Measurements from ENCODE around the gene ARPC5. TPM values are rescaled to one million over a fixed set of nuclear protein-coding genes. Genes with fewer than 3 reads are reported as not detected.
A peak's percentile ranks its signal among the peaks of the same experiment; 100 is the strongest.
"Not testable (repeated sequence)": the region's sequence is repeated elsewhere in the genome, so short reads cannot be mapped to it uniquely, and the experiment has no call there.

Gene ARPC5
- total RNA-seq = 181 TPM
- long read RNA-seq, full-length matches to known transcripts = 310 of 364 reads
- long read RNA-seq, partial matches to known transcripts = 45 of 364 reads
- long read RNA-seq, other reads (novel, unspliced or antisense) = 9 of 364 reads

DNA sequence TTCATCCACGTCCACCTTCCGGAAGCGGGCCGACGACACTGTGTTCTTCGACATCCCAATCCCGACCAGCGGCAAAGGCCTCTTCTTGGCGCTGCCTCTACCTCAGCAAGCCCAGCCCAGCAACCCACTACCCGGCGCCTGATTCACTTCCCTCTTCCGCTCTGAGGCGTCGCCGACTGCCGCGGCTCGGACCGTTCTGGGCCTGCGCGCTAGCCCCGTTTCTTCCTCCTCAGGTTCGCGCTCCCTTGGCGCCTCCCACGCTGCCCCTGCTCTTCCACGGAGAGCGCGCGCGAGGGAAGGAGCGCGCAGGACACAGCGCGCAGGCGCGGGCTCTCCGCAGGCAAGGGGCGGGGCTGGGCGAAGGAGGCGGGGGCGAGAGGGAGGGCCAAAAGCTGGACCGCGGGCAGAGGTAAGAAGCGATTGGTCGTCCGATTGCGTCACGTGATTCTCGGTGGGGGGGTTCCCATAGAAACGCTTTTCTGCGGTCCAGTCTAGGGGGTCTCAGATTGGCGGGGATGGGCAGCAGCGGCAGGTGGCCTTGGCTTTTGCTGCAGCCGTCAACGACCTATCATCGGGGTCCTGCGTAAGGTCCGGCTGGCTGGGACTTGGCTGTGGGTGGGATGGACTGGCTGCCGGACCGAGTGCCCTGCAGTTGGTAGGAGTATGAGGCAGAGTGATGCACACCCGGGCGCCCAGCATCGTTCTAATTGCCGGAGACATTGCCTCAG is at the start of gene ARPC5:
ARPC5 (minus strand) TSS at position 178 of the 728 bp plus-strand sequence; CDS start at position 54, 124 bp downstream.
- intact Hi-C loops (cut with DNase I) = no loop called here
- H3K36me3 ChIP-seq = peaks cover 11% of the 10 kb centered on the region
- DNase-seq = peak; percentile 99
- no peaks in the 10 kb centered on the region for H3K9me3 ChIP-seq
- TF ChIP-seq, protein P1, sequence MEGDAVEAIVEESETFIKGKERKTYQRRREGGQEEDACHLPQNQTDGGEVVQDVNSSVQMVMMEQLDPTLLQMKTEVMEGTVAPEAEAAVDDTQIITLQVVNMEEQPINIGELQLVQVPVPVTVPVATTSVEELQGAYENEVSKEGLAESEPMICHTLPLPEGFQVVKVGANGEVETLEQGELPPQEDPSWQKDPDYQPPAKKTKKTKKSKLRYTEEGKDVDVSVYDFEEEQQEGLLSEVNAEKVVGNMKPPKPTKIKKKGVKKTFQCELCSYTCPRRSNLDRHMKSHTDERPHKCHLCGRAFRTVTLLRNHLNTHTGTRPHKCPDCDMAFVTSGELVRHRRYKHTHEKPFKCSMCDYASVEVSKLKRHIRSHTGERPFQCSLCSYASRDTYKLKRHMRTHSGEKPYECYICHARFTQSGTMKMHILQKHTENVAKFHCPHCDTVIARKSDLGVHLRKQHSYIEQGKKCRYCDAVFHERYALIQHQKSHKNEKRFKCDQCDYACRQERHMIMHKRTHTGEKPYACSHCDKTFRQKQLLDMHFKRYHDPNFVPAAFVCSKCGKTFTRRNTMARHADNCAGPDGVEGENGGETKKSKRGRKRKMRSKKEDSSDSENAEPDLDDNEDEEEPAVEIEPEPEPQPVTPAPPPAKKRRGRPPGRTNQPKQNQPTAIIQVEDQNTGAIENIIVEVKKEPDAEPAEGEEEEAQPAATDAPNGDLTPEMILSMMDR (IDR thresholded peaks at IDR 0.05) = no peak
- H3K4me1 ChIP-seq = peaks cover 31% of the 10 kb centered on the region
- no peaks in the 10 kb centered on the region for H3K27me3 ChIP-seq
- peak within 1 kb of the TSS; percentile 96 for H3K27ac ChIP-seq
- peak; percentile 96 for ATAC-seq
- peak within 1 kb of the TSS; percentile 88 for H3K4me3 ChIP-seq

DNA sequence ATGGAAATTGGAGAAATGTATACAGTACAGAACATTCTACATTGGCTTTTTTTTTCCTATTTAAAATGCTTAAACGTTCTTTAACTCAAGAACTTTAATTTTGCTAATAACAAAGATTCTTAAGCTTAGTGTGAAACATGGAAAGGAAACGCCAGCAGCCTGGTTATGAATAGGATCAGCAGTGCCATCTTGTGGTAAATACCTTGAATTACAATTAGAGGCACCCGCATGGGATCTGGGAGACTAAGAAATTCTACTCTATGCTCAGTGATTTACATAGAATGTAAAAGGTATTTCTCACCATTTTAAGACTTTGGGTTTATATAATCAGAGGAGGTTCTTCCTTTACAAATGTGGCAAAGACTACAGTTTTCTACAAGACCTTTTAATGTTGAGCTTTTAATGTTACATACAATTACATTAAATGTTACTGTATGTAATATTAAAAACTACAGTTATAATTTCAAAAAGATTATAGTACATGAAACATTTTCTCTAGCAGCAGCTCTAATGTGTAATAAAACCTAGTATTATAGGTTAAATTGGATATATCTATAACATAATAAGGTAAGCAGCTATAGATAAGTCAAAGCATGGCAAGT is 49.6 kb upstream of the ARPC5 start:
- intact Hi-C loops (cut with DNase I) = no loop called here
- DNase-seq = no peak
- ATAC-seq = peak; percentile 93
- H3K36me3 ChIP-seq = no peaks in the 10 kb centered on the region
- H3K4me3 ChIP-seq = no peak overlapping the region
- H3K9me3 ChIP-seq = no peaks in the 10 kb centered on the region
- no peaks in the 10 kb centered on the region for H3K4me1 ChIP-seq
- H3K27ac ChIP-seq = no peak overlapping the region
- TF ChIP-seq, protein P1 (IDR thresholded peaks at IDR 0.05) = peak; percentile 88
- H3K27me3 ChIP-seq = no peaks in the 10 kb centered on the region

DNA sequence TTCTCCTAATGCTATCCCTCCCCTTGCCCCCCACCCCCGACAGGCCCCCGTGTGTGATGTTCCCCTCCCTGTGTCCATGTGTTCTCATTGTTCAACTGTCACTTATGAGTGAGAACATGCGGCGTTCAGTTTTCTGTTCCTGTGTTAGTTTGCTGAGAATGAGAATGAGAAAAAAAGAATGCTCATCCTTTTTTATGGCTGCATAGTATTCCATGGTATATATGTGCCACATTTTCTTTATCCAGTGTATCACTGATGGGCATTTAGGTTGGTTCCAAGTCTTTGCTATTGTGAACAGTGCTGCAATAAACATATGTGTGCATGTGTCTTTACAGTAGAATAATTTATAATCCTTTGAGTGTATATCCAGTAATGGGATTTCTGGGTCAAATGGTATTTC is 43.8 kb upstream of the ARPC5 start:
- H3K36me3 ChIP-seq; ATAC-seq; H3K27me3 ChIP-seq; H3K27ac ChIP-seq; DNase-seq; H3K4me1 ChIP-seq; intact Hi-C loops (cut with DNase I); H3K4me3 ChIP-seq; H3K9me3 ChIP-seq: not testable (repeated sequence)

DNA sequence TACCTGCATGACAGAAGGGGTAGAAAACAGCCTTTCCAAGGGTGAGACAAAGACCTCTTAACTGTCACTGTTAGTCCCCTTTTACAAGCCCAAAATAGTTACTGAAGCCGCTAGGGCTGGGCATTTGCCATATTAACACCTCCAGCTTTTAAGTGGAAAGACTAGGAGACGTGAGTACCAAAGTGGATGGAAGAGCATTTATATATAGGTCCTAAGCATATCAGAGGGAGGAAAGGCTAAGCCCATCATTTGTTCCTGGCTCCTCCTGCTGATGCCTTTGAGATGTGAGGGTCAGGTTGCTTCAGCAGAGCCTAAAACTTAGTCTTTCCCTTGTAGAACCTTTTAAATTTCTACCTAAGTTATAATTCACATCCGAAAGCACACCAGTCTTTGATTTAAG is 43.2 kb upstream of the ARPC5 start:
- TF ChIP-seq, protein P1 (IDR thresholded peaks at IDR 0.05) = no peak
- no peaks in the 10 kb centered on the region for H3K4me1 ChIP-seq
- DNase-seq (no peak), ATAC-seq (no peak)
- H3K27ac ChIP-seq = no peak overlapping the region
- no peaks in the 10 kb centered on the region for H3K27me3 ChIP-seq
- intact Hi-C loops (cut with DNase I) = no loop called here
- H3K9me3 ChIP-seq = no peaks in the 10 kb centered on the region
- no peak overlapping the region for H3K4me3 ChIP-seq
- no peaks in the 10 kb centered on the region for H3K36me3 ChIP-seq

DNA sequence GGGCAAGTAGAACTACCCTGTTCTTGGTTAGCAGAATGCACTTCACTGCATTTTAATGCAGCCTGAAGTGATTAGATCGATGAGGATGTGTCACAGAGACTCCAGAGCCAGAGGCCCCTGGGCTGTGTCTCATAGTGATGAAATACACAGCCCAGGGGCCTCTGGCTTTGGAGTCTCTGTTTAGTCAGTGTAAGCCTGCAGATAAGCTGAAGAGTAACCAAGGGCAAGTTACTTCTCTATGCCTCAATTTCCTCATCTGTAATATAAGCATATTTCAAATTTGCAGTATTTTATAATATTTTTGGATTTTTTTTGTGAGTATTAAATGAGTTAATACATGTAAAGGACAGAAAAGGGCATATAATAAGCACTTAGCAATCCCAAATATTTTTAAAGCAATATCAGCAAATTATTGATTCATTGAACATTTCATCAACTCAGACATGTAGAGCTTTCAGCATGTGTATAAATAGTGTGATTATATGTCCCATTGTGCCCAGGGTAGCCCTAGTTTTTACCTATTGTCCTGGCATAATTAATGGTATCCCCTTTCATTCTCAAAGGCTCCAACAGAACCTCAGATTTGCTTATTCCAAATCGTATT is 41.1 kb upstream of the ARPC5 start:
- TF ChIP-seq, protein P1 (IDR thresholded peaks at IDR 0.05) = no peak
- intact Hi-C loops (cut with DNase I) = no loop called here
- Histone ChIP-seq H3K4me1 (no peaks in the 10 kb centered on the region), H3K9me3 (no peaks in the 10 kb centered on the region), H3K27me3 (no peaks in the 10 kb centered on the region), H3K4me3 (no peak overlapping the region), H3K27ac (no peak overlapping the region), H3K36me3 (no peaks in the 10 kb centered on the region)
- no peak for ATAC-seq
- DNase-seq = no peak
